Thyroid gland (tissue), 4 donors: ENCODE results near the gene ADAMTSL2. TPM values are rescaled to one million over a fixed set of nuclear protein-coding genes. Genes with fewer than 3 reads are reported as not detected.

Source experiments
- DNase-seq, 2 donors: peaks; one replicate each; pipeline ENCODE4 v3.0.0-alpha.2; 2019
- H3K27ac ChIP-seq, 3 donors: fragments of 200-600 bp; sonication (generic); 1 replicate in 2 of 3; 2 replicates in 1 of 3; pipeline ENCODE4 v1.5.1; 2016 to 2019; ENCODE audit warnings: mild to moderate bottlenecking in 1 of 3, moderate library complexity in 1 of 3
- H3K27me3 ChIP-seq: fragments of 200-600 bp; sonication (generic); one replicate; pipeline ENCODE4 v1.5.1; 2019
- H3K36me3 ChIP-seq, 2 donors: fragments of 200-600 bp; sonication (generic); one replicate each; pipeline ENCODE4 v1.5.1; 2016 to 2019
- H3K4me1 ChIP-seq, 2 donors: fragments of 200-600 bp; sonication (generic); one replicate each; pipeline ENCODE4 v1.5.1; 2017 to 2019
- H3K4me3 ChIP-seq, 3 donors: fragments of 200-600 bp; sonication (generic); replicated peaks in 1 of 3; 1 replicate in 2 of 3; 2 replicates in 1 of 3; pipeline ENCODE4 v1.5.1; 2016; ENCODE audit warnings: mild to moderate bottlenecking in 1 of 3
- H3K9me3 ChIP-seq: fragments of 200-600 bp; sonication (generic); one replicate; pipeline ENCODE4 v1.5.1; 2017
- CTCF ChIP-seq, 6 experiments: fragments of 200-600 bp in 3 of 6; fragments of 450-650 bp in 3 of 6; sonication (generic) in 3 of 6; IDR thresholded peaks; one replicate each; pipeline ENCODE4 v1.5.1; 2016 to 2019; ENCODE audit warnings: antibody characterized with exemption in 6 of 6, mild to moderate bottlenecking in 2 of 6, inconsistent platforms in 1 of 6, moderate library complexity in 1 of 6
- POLR2A ChIP-seq, 2 donors: fragments of 450-650 bp; IDR thresholded peaks; one replicate each; pipeline ENCODE4 v1.6.1; 2017; ENCODE audit warnings: antibody characterized with exemption in 2 of 2, mild to moderate bottlenecking in 2 of 2, moderate library complexity in 1 of 2
- WGBS, 2 donors: methylation state at CpG; one replicate each; pipeline ENCODE4 v1.1.5; 2017; 5-methylcytosine and 5-hydroxymethylcytosine counted together
- intact Hi-C: fragments of 100-400 bp; cut with DNase I; formaldehyde crosslinking; loops from one replicate; pipeline ENCODE4 v1.15.1; 2023
- total RNA-seq, 4 donors: library from RNA; depleted of rRNA; stranded (reverse); fragments of >200 nt; gene quantifications; one replicate each; pipeline ENCODE4 v1.2.3, GENCODE V29; 2016

Gene ADAMTSL2
- total RNA-seq, 4 donors from 2014 or later: 2.4 to 9.3 (median 8.7) TPM

DNA sequence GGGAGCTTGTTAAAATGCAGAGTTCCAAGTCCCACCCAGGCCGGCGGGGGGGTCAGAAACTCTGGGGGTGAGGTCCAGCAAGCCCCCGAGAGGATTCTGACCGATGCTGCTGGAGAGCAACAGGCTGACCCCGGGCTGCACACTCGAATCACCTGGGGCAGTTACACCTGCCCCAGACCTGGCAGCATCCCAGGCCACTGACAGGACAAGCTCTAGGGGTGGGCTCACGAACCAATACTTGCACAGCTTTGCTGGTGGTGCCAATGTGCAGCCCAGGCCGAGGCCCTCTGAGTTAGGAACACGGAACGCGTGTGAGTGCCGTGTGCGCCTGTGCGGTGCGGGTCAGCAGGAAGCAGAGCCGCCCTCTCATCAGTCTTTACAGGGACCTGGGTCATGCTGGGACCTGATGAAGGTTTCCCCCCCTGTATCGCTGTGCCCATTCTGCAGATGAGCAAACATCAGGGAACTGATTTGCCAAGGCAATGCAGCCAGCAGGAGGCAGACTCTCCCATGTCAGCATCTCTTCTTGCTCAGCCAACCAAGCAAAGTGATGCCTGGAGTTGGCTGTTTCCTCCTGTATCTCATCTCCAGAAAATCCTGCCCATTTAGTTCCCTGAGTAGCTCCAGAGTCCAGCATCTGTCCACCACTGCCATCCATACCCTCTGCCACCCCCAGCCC is 58.4 kb downstream of the ADAMTSL2 start:
- WGBS, 2 donors: 77 to 85% methylated on average over 8 to 15 of the region's 17 CpGs
- TF ChIP-seq POLR2A (IDR thresholded peaks at IDR 0.05) (no peak), CTCF (IDR thresholded peaks at IDR 0.05) (no peak)
- Histone ChIP-seq H3K4me3 (no peak overlapping the region), H3K9me3 (no peaks in the 10 kb centered on the region), H3K4me1 (no peaks in the 10 kb centered on the region), H3K36me3 (no peaks in the 10 kb centered on the region), H3K27ac (no peak overlapping the region), H3K27me3 (no peaks in the 10 kb centered on the region)
- no peak for DNase-seq
- intact Hi-C loops: no loop called here

- WGBS, 2 donors: 74 to 81% methylated on average over 10 to 14 of the region's 15 CpGs
- intact Hi-C loops: no loop called here
- no peak overlapping the region for H3K27ac ChIP-seq
- no peaks in the 10 kb centered on the region for H3K9me3 ChIP-seq
- no peak for DNase-seq
- TF ChIP-seq POLR2A (IDR thresholded peaks at IDR 0.05) (no peak), CTCF (IDR thresholded peaks at IDR 0.05) (no peak)
- no peaks in the 10 kb centered on the region for H3K27me3 ChIP-seq
- H3K4me1 ChIP-seq: no peaks in the 10 kb centered on the region
- no peaks in the 10 kb centered on the region for H3K36me3 ChIP-seq
- no peak overlapping the region for H3K4me3 ChIP-seq
Measured at GRCh38 chr9:133593587-133594253, 59.2 kb downstream of the ADAMTSL2 start.

GRCh38 chr9:133594310-133594709 is 59.8 kb downstream of the ADAMTSL2 start:
- Histone ChIP-seq H3K9me3 (no peaks in the 10 kb centered on the region), H3K27me3 (no peaks in the 10 kb centered on the region), H3K4me3 (no peak overlapping the region), H3K27ac (no peak overlapping the region), H3K36me3 (no peaks in the 10 kb centered on the region), H3K4me1 (no peaks in the 10 kb centered on the region)
- no peak for DNase-seq
- TF ChIP-seq POLR2A (IDR thresholded peaks at IDR 0.05) (no peak), CTCF (IDR thresholded peaks at IDR 0.05) (no peak)
- WGBS, 2 donors: 95 to 98% methylated on average over 2 of the region's 2 CpGs
- intact Hi-C loops: no loop called here

GRCh38 chr9:133595910-133596309 is 61.4 kb downstream of the ADAMTSL2 start:
- Histone ChIP-seq H3K4me1 (no peaks in the 10 kb centered on the region), H3K36me3 (no peaks in the 10 kb centered on the region), H3K9me3 (no peaks in the 10 kb centered on the region), H3K4me3 (no peak overlapping the region), H3K27ac (no peak overlapping the region), H3K27me3 (no peaks in the 10 kb centered on the region)
- no peak for DNase-seq
- intact Hi-C loops: no loop called here
- no peak for TF ChIP-seq POLR2A (IDR thresholded peaks at IDR 0.05)
- TF ChIP-seq CTCF (IDR thresholded peaks at IDR 0.05): no peak
- 85 to 88% methylated on average over 8 of the region's 8 CpGs for WGBS, 2 donors

DNA sequence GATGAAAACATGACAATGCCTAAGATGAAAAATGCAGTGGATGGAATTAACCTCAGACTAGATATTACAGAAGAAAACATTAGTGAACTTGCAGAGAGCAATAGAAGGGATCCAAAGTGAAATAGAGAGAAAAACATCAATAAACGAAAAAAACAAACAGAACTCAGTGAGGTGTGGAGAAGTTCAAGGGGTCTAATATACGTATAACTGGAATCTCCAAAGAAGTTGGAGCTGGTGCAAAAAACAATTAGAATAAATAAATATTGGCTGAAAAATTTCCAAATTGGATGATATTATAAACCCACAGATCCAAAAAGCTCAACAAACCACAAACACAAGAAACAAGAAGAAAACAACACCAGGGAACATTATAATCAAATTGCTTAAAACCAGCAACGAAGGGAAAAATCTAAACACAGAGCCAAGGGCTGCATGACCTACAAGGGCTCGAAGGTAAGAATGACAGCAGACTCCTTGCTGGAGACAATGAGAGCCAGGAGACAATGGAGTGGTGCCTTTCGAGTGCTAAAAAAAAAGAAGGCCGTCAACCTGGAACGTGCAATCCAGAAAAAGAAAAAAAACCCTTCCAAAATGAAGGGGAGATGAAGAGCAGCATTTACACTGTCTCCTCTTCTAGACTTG is 62.9 kb downstream of the ADAMTSL2 start:
- TF ChIP-seq POLR2A (IDR thresholded peaks at IDR 0.05) (no peak), CTCF (IDR thresholded peaks at IDR 0.05) (no peak)

More for the DNA sequence above, 62.9 kb downstream of the ADAMTSL2 start:
- 65 to 72% methylated on average over 7 of the region's 7 CpGs for WGBS, 2 donors
- no peak for DNase-seq
- H3K4me3 ChIP-seq: no peak overlapping the region
- no peaks in the 10 kb centered on the region for H3K27me3 ChIP-seq
- no peaks in the 10 kb centered on the region for H3K9me3 ChIP-seq
- intact Hi-C loops: no loop called here
- no peaks in the 10 kb centered on the region for H3K36me3 ChIP-seq
- no peaks in the 10 kb centered on the region for H3K4me1 ChIP-seq
- H3K27ac ChIP-seq: no peak overlapping the region
